H9 (cell line): ENCODE results near the gene CCIN. TPM values are rescaled to one million over a fixed set of nuclear protein-coding genes. Genes with fewer than 3 reads are reported as not detected.

Source experiments
- DNase-seq: peaks from one replicate; pipeline ENCODE4 v3.0.0-alpha.2; 2017
- H2AFZ ChIP-seq: one replicate; pipeline ENCODE4 v1.6.1; 2013; ENCODE audit warnings: mild to moderate bottlenecking, low read length, control low read depth, moderate library complexity
- H2AK5ac ChIP-seq: 2 replicates; pipeline ENCODE4 v1.6.1; 2013; ENCODE audit warnings: low read length, control low read depth, mixed read lengths; ENCODE audit not compliant: insufficient read length
- H2BK120ac ChIP-seq: one replicate; pipeline ENCODE4 v1.6.1; 2013; ENCODE audit warnings: low read depth, mild to moderate bottlenecking, low read length, control low read depth, inconsistent platforms; ENCODE audit not compliant: poor library complexity, severe bottlenecking
- H2BK12ac ChIP-seq: 2 replicates; pipeline ENCODE4 v1.6.1; 2013; ENCODE audit warnings: low read length, control low read depth, mixed read lengths, low read depth; ENCODE audit not compliant: insufficient read length
- H2BK15ac ChIP-seq: 2 replicates; pipeline ENCODE4 v1.6.1; 2013; ENCODE audit warnings: low read depth, low read length, control low read depth
- H2BK20ac ChIP-seq: one replicate; pipeline ENCODE4 v1.6.1; 2013; ENCODE audit warnings: low read depth, mild to moderate bottlenecking, low read length, control low read depth, inconsistent platforms; ENCODE audit not compliant: poor library complexity, severe bottlenecking
- H2BK5ac ChIP-seq: 2 replicates; pipeline ENCODE4 v1.6.1; 2013; ENCODE audit warnings: low read length, control low read depth, mixed read lengths; ENCODE audit not compliant: insufficient read length
- H3K14ac ChIP-seq: 2 replicates; pipeline ENCODE4 v1.6.1; 2013; ENCODE audit warnings: low read length, control low read depth; ENCODE audit not compliant: insufficient read depth
- H3K18ac ChIP-seq: 2 replicates; pipeline ENCODE4 v1.6.1; 2013; ENCODE audit warnings: low read depth, mild to moderate bottlenecking, mixed read lengths, low read length, control low read depth; ENCODE audit not compliant: insufficient read length
- H3K23ac ChIP-seq: 2 replicates; pipeline ENCODE4 v1.6.1; 2013; ENCODE audit warnings: low read length, control low read depth, mixed read lengths, low read depth; ENCODE audit not compliant: insufficient read length
- H3K23me2 ChIP-seq: 2 replicates; pipeline ENCODE4 v1.6.1; 2013; ENCODE audit warnings: low read depth, mild to moderate bottlenecking, mixed read lengths, low read length, control low read depth; ENCODE audit not compliant: insufficient read length, poor library complexity, severe bottlenecking
- H3K27ac ChIP-seq: 2 replicates; pipeline ENCODE4 v1.5.1; 2013; ENCODE audit warnings: low read length, control low read depth, mixed read lengths, low read depth; ENCODE audit not compliant: insufficient read length
- H3K27me3 ChIP-seq: 2 replicates; pipeline ENCODE4 v1.6.1; 2013; ENCODE audit warnings: low read length, control low read depth, inconsistent platforms; ENCODE audit not compliant: insufficient read depth
- H3K4ac ChIP-seq: 2 replicates; pipeline ENCODE4 v1.6.1; 2013; ENCODE audit warnings: low read depth, mild to moderate bottlenecking, control low read depth, inconsistent platforms, low read length, moderate library complexity
- H3K4me1 ChIP-seq: 2 replicates; pipeline ENCODE4 v1.6.1; 2013; ENCODE audit warnings: low read length, control low read depth, inconsistent platforms; ENCODE audit not compliant: insufficient read depth
- H3K4me2 ChIP-seq: 2 replicates; pipeline ENCODE4 v1.6.1; 2013; ENCODE audit warnings: low read length, control low read depth, mixed read lengths; ENCODE audit not compliant: insufficient read length, insufficient read depth
- H3K56ac ChIP-seq: 2 replicates; pipeline ENCODE4 v1.6.1; 2013; ENCODE audit warnings: low read depth, mild to moderate bottlenecking, mixed read lengths, low read length, control low read depth; ENCODE audit not compliant: insufficient read length
- H3K79me1 ChIP-seq: 2 replicates; pipeline ENCODE4 v1.6.1; 2013; ENCODE audit warnings: low read depth, mild to moderate bottlenecking, moderate library complexity, low read length, control low read depth, inconsistent platforms; ENCODE audit not compliant: insufficient read depth, poor library complexity, severe bottlenecking
- H3K79me2 ChIP-seq: 2 replicates; pipeline ENCODE4 v1.6.1; 2013; ENCODE audit warnings: low read length, control low read depth, inconsistent platforms; ENCODE audit not compliant: insufficient read depth
- H3K9ac ChIP-seq: 2 replicates; pipeline ENCODE4 v1.6.1; 2013; ENCODE audit warnings: low read length, control low read depth, mixed read lengths; ENCODE audit not compliant: insufficient read length; ENCODE audit errors: extremely low read depth
- H3K9me3 ChIP-seq: one replicate; pipeline ENCODE4 v1.6.1; 2013; ENCODE audit warnings: low read depth, low read length, inconsistent platforms; ENCODE audit not compliant: control insufficient read depth
- H3T11ph ChIP-seq: one replicate; pipeline ENCODE4 v1.6.1; 2013; ENCODE audit warnings: mild to moderate bottlenecking, low read length, control low read depth, inconsistent platforms
- H4K20me1 ChIP-seq: one replicate; pipeline ENCODE4 v1.6.1; 2013; ENCODE audit not compliant: control insufficient read depth, insufficient read length, insufficient read depth
- H4K5ac ChIP-seq: 2 replicates; pipeline ENCODE4 v1.6.1; 2013; ENCODE audit warnings: low read depth, mild to moderate bottlenecking, mixed read lengths, low read length, control low read depth; ENCODE audit not compliant: insufficient read length
- H4K8ac ChIP-seq: replicated peaks from 2 replicates; pipeline ENCODE4 v1.6.1; 2013; ENCODE audit warnings: low read length, control low read depth, mixed read lengths, low read depth; ENCODE audit not compliant: insufficient read length
- H4K91ac ChIP-seq: 2 replicates; pipeline ENCODE4 v1.6.1; 2013; ENCODE audit warnings: low read depth, mild to moderate bottlenecking, moderate library complexity, mixed read lengths, low read length, control low read depth; ENCODE audit not compliant: insufficient read length
- H3K27ac Mint-ChIP-seq, 3 experiments: 2 replicates in 2 of 3; 3 replicates in 1 of 3; pipeline ENCODE4 v1.8.0; 2020 to 2021; ENCODE audit warnings: mixed read lengths in 3 of 3, mild to moderate bottlenecking in 1 of 3, moderate library complexity in 1 of 3
- H3K27me3 Mint-ChIP-seq: 2 replicates; pipeline ENCODE4 v1.8.0; 2021; ENCODE audit warnings: low read depth, mild to moderate bottlenecking, moderate library complexity, mixed read lengths
- H3K36me3 Mint-ChIP-seq, 3 experiments: 2 replicates in 2 of 3; 3 replicates in 1 of 3; pipeline ENCODE4 v1.8.0; 2020 to 2021; ENCODE audit warnings: low read depth in 3 of 3, mixed read lengths in 3 of 3; ENCODE audit not compliant: insufficient read depth in 1 of 3
- H3K4me1 Mint-ChIP-seq, 2 experiments: 2 replicates each; pipeline ENCODE4 v1.8.0; 2020; ENCODE audit warnings: mixed read lengths in 2 of 2
- H3K4me3 Mint-ChIP-seq, 2 experiments: 2 replicates in 1 of 2; 3 replicates in 1 of 2; pipeline ENCODE4 v1.8.0; 2020 to 2021; ENCODE audit warnings: mild to moderate bottlenecking in 2 of 2, mixed read lengths in 2 of 2, moderate library complexity in 1 of 2
- H3K9me3 Mint-ChIP-seq, 2 experiments: 2 replicates in 1 of 2; 3 replicates in 1 of 2; pipeline ENCODE4 v1.8.0; 2020; ENCODE audit warnings: mild to moderate bottlenecking in 2 of 2, mixed read lengths in 2 of 2, moderate library complexity in 1 of 2
- CTCF ChIP-seq: fragments of 200-600 bp; sonication (generic); conservative IDR thresholded peaks from 3 replicates; pipeline ENCODE4 v1.8.0; 2021; ENCODE audit warnings: antibody characterized with exemption, mild to moderate bottlenecking
- WGBS: extraction: QIAGEN DNeasy Blood & Tissue Kit; methylation state at CpG from one replicate; pipeline ENCODE4 v1.1.7; 2013; ENCODE audit warnings: missing lambda C conversion rate, low lambda C conversion rate, mixed read lengths; ENCODE audit not compliant: insufficient read length; ENCODE audit errors: extremely low coverage; 5-methylcytosine and 5-hydroxymethylcytosine counted together
- total RNA-seq: library from RNA; stranded (reverse); gene quantifications from 2 replicates; pipeline ENCODE4 v1.2.1, GENCODE V29; 2021

CCIN gene
- total RNA-seq, 1 experiment from 2014 or later = not detected

- Histone ChIP-seq H2AFZ (no peak overlapping the region), H3K79me2 (no peaks in the 10 kb centered on the region), H4K5ac (no peak overlapping the region), H3K27ac (no peak overlapping the region), H3K56ac (no peak overlapping the region), H4K20me1 (no peaks in the 10 kb centered on the region), H2BK120ac (no peak overlapping the region), H3K14ac (no peak overlapping the region), H2BK5ac (no peak overlapping the region), H3K4ac (no peak overlapping the region), H2BK20ac (no peak overlapping the region), H3K23me2 (no peaks in the 10 kb centered on the region), H3K9ac (no peak overlapping the region), H3K9me3 (no peaks in the 10 kb centered on the region), H3T11ph (no peak overlapping the region), H3K27me3 (no peaks in the 10 kb centered on the region), H3K4me2 (no peak overlapping the region), H4K91ac (no peak overlapping the region), H2AK5ac (no peak overlapping the region), H3K18ac (no peak overlapping the region), H4K8ac (no peak overlapping the region), H3K4me1 (peaks cover 10% of the 10 kb centered on the region), H3K79me1 (no peaks in the 10 kb centered on the region), H2BK15ac (no peak overlapping the region), H2BK12ac (no peak overlapping the region), H3K23ac (no peak overlapping the region)
- Mint-ChIP-seq H3K27ac (peak overlapping the region in 1 of 3 experiments; percentile 12; a peak in 1 of 7 replicates), H3K9me3 (no peaks in the 10 kb centered on the region; a peak in 1 of 5 replicates), H3K36me3 (peaks cover 0 to 10% (median 0%) of the 10 kb centered on the region in 3 experiments; a peak in 1 of 7 replicates), H3K4me3 (no peak overlapping the region), H3K4me1 (peaks cover 36 to 47% of the 10 kb centered on the region in 2 experiments), H3K27me3 (peaks cover 15% of the 10 kb centered on the region)
- TF ChIP-seq CTCF = no peak
- no CpG with 5 or more reads among the region's 6 CpGs for WGBS
- DNase-seq = no peak
These were observed 4.8 kb upstream of the CCIN start for GRCh38 chr9:36164372-36164771.
